Measurements from ENCODE around the gene SLAMF1.

Gene SLAMF1

DNA sequence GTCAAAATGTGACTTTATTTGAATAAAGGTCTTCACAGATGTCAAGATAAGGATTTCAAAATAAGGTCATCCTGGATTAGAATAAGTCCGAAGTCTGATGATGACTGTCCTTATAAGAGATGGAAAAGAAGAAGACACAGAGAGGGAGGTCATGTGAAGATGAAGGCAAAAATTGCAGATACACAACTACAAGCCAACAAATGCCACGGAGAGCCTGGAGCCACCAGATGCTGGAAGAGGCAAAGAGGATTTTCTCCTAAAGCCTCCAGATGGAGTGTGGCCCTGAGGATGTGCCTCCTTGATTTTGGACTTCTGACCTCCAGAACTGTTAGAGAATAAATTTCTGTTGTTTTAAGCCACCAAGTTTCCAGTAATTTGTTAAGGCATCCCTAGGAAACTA, 31.2 kb downstream of the SLAMF1 start:
- DNase-seq, result no peak
- TF ChIP-seq, protein P1, sequence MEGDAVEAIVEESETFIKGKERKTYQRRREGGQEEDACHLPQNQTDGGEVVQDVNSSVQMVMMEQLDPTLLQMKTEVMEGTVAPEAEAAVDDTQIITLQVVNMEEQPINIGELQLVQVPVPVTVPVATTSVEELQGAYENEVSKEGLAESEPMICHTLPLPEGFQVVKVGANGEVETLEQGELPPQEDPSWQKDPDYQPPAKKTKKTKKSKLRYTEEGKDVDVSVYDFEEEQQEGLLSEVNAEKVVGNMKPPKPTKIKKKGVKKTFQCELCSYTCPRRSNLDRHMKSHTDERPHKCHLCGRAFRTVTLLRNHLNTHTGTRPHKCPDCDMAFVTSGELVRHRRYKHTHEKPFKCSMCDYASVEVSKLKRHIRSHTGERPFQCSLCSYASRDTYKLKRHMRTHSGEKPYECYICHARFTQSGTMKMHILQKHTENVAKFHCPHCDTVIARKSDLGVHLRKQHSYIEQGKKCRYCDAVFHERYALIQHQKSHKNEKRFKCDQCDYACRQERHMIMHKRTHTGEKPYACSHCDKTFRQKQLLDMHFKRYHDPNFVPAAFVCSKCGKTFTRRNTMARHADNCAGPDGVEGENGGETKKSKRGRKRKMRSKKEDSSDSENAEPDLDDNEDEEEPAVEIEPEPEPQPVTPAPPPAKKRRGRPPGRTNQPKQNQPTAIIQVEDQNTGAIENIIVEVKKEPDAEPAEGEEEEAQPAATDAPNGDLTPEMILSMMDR (IDR thresholded peaks at IDR 0.05; ENCODE audit: low read depth, low read length, missing control alignments), result no peak
- no peak overlapping the region for H3K27ac ChIP-seq
- no peak overlapping the region for H3K4me3 ChIP-seq (ENCODE audit: low read depth, low read length)
- no peaks in the 10 kb centered on the region for H3K36me3 ChIP-seq (replicated peaks)
- H3K27me3 ChIP-seq (replicated peaks), result peaks cover 2% of the 10 kb centered on the region
- in situ Hi-C loops (cut with HindIII; ENCODE audit: low pct_ligation_motif_present, low sequenced_read_pairs), result no loop called here

DNA sequence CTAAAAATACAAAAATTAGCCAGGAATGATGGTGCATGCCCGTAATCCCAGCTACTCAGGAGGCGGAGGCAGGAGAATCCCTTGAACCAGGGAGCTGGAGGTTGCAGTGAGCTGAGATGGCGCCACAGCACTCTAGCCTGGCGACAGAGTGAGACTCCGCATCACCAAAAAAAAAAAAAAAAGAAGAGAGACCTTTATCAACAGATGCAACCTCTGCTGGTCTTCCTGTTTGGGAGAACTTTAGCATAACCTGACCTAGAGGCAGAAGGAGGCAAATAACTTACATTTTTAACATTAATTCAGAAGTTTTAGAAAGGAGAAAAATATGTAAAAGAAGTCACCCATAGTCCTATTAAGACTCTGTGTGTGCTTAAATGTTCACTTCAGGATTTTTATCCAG, 32.4 kb downstream of the SLAMF1 start:
- in situ Hi-C loops (cut with HindIII; ENCODE audit: low pct_ligation_motif_present, low sequenced_read_pairs), result no loop called here
- H3K27me3 ChIP-seq (replicated peaks), result peaks cover 7% of the 10 kb centered on the region
- DNase-seq, result no peak
- H3K4me3 ChIP-seq (ENCODE audit: low read depth, low read length), result no peak overlapping the region
- H3K27ac ChIP-seq, result no peak overlapping the region
- TF ChIP-seq, protein P1 (IDR thresholded peaks at IDR 0.05; ENCODE audit: low read depth, low read length, missing control alignments), result no peak
- H3K36me3 ChIP-seq (replicated peaks), result no peaks in the 10 kb centered on the region

DNA sequence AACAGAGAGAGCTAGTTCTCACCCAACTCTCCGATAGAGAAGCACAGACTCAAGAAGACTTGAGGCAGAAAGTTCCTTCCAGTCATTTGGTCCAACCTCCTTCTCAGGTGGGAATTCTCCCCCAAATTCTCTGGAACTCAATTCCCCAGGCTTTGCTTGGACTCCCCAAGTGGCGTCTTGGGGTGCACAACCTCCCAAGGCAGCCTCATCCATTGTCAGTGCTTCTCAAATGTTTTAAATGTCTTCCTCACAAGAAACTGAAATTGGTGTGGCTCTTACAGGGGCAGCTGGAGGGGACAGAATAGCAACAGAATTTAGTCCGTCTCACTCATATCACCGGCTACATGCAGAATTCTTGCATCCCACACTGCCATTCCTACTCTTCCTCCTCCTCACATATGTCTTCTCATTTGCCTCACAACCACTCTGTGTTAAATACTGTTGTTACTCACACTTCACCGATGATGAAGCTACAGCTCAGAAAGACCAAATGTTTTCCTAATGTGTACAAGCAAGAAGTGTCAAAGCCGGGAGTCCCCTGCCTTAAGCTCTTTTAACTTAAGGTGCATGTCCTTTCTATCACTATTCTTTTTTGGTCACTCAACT, 34.1 kb downstream of the SLAMF1 start:
- TF ChIP-seq, protein P1 (IDR thresholded peaks at IDR 0.05; ENCODE audit: low read depth, low read length, missing control alignments), result no peak
- Histone ChIP-seq H3K27ac (no peak overlapping the region), H3K27me3 (replicated peaks) (peaks cover 10% of the 10 kb centered on the region), H3K36me3 (replicated peaks) (no peaks in the 10 kb centered on the region), H3K4me3 (ENCODE audit: low read depth, low read length) (no peak overlapping the region)
- in situ Hi-C loops (cut with HindIII; ENCODE audit: low pct_ligation_motif_present, low sequenced_read_pairs), result no loop called here
- no peak for DNase-seq

DNA sequence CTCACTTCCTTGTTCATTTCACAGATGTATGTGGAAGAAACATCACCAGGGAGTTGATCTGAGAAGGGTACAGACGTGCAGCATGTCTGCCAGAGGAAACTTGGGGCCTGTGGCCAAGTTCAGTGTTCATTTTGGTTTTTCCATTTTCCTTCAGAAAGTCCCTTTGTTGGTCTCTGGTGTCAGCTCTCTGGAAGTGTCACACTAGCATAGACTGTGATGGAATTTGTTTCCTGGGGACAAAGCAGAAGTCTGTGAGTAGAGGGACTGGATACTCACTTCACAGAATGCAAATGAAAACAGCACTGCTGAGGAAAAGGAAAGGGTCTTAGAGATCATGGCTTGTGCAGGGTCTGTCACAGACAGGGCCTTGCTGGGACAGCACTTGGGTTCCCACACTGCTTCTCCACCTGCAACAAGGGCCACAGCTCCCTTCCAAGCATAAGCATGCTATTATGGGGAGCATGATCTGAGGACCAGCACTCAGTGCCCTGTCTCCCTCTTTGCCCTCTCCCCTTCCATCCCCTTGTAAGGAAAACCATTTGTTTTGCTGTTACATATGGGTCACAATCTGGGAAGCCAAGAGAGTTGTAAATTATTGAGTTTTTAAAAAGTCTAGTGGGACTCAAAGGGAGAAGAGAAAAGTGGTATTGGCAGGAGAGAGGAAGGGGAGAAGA, 36.1 kb downstream of the SLAMF1 start:
- H3K36me3 ChIP-seq (replicated peaks), result no peaks in the 10 kb centered on the region

DNA sequence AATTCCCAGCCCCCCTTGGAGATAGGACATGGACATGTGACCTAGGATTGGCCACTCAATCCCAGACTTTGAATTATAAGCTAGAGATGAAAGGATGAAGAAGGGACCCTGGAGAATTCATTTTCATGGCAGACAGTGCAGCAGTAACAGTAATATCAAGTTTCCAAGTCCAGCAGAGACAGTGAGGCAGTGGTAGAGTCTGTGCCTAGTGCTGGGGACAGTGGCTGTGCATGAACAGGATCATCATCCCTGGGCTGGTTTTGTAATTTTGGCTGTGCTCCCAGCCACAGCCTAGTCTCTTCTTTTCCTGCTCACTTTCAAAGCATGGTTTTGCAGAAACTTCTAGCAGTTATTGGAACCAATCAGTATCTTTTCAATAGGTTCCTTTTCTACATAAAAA, 37.9 kb downstream of the SLAMF1 start:
- no peaks in the 10 kb centered on the region for H3K36me3 ChIP-seq (replicated peaks)
- H3K27ac ChIP-seq, result no peak overlapping the region
- TF ChIP-seq, protein P1 (IDR thresholded peaks at IDR 0.05; ENCODE audit: low read depth, low read length, missing control alignments), result no peak
- no peak for DNase-seq
- H3K27me3 ChIP-seq (replicated peaks), result peaks cover 10% of the 10 kb centered on the region
- no peak overlapping the region for H3K4me3 ChIP-seq (ENCODE audit: low read depth, low read length)
- in situ Hi-C loops (cut with HindIII; ENCODE audit: low pct_ligation_motif_present, low sequenced_read_pairs), result no loop called here

More for the DNA sequence above, 36.1 kb downstream of the SLAMF1 start:
- H3K27ac ChIP-seq, result no peak overlapping the region
- peaks cover 10% of the 10 kb centered on the region for H3K27me3 ChIP-seq (replicated peaks)
- no peak for DNase-seq
- in situ Hi-C loops (cut with HindIII; ENCODE audit: low pct_ligation_motif_present, low sequenced_read_pairs), result no loop called here
- TF ChIP-seq, protein P1 (IDR thresholded peaks at IDR 0.05; ENCODE audit: low read depth, low read length, missing control alignments), result no peak
- H3K4me3 ChIP-seq (ENCODE audit: low read depth, low read length), result no peak overlapping the region

Data from brain microvascular endothelial cell (primary cell).